HG02970 (cell line): ENCODE data around the gene AK8.
"Not testable (repeated sequence)": the region's sequence is repeated elsewhere in the genome, so short reads cannot be mapped to it uniquely, and the experiment has no call there.

ENCODE experiments used
- ATAC-seq: cut with Tn5 transposase; IDR thresholded peaks from one replicate; pipeline ENCODE4 v1.9.1; 2021; ENCODE audit warnings: mild to moderate bottlenecking, moderate library complexity, moderate number of reproducible peaks; ENCODE audit not compliant: unreplicated experiment, low FRiP score

Gene AK8

GRCh38 chr9:132726576-132727130, 151.4 kb downstream of the AK8 start:
- ATAC-seq, result no peak

GRCh38 chr9:132725306-132725705, 152.8 kb downstream of the AK8 start:
- ATAC-seq, result no peak

- no peak for ATAC-seq
These were observed 154.3 kb downstream of the AK8 start for GRCh38 chr9:132723809-132724208.

DNA sequence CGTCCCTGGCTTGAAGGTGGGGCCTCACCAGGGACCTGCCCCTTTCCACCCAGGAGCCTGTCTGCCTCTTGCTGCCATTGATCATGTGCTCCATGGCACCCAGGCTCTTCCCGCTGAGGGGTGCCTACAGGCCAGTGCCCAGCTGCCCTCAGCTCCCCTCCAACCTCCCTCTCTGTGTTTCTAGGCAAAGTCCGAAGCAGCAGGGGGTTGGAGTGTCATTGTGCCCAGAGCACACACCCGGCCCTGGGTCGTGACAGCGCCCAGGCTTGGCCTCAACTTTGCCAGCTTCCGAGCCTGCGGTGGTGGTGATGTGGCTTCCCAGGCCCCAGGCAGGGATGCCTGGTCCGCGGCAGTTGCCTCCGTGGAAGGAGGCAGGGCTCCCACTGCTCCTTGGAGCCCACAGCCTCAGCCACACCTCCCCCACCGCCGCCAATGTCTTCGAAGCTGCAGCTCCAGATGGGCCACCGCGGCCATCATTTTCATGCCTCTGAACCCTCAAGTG, 155.5 kb downstream of the AK8 start:
- no peak for ATAC-seq

- no peak for ATAC-seq
These were observed 156.4 kb downstream of the AK8 start for GRCh38 chr9:132721661-132722060.

DNA sequence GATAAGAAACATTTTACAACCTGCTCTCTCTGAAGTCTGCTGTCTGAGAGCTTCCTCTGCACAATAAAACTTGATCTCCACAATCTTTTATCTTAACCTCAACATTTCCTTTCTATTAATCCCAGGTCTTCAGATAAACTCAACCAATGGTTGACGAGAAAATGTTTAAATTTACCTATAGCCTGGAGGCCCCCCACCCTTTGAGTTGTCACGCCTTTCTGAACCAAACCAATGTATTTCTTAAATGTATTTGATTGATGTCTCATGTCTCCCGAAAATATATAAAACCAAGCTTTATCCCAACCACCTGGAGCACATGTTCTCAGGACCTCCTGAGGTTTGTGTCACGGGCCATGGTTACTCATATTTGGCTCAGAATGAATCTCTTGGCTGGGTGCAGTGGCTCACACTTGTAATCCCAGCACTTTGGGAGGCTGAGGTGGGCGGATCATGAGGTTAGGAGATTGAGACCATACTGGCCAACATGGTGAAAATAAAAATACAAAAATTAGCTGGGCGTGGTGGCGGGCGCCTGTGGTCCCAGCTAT, 159.6 kb downstream of the AK8 start:
- ATAC-seq, result not testable (repeated sequence)

GRCh38 chr9:132717326-132717945, 160.6 kb downstream of the AK8 start:
- ATAC-seq, result no peak

DNA sequence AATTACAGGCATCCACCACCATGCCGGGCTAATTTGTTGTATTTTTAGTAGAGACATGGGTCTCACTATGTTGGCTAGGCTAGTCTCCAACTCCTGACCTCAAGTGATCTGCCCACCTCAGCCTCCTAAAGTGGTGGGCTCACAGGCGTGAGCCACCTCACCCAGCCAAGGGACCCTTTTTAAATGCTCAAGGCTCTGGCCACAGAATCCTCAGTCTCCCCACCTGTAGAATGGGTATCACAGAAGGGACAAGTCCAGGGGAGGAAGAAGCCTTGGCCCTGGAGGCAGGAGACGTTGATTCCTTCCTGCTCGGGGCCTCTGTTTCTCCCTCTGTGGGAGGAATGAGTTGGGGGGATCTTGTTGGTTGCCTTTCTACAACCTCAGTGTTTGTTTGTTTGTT, 162.1 kb downstream of the AK8 start:
- no peak for ATAC-seq

- ATAC-seq, result no peak
These were observed 165.3 kb downstream of the AK8 start for GRCh38 chr9:132712753-132713152.

GRCh38 chr9:132711846-132712245, 166.2 kb downstream of the AK8 start:
- no peak for ATAC-seq

GRCh38 chr9:132711152-132711551, 166.9 kb downstream of the AK8 start:
- ATAC-seq, result not testable (repeated sequence)

- ATAC-seq, result no peak
These were observed 167.8 kb downstream of the AK8 start for GRCh38 chr9:132710333-132710732.

GRCh38 chr9:132708769-132709430, 169.2 kb downstream of the AK8 start:
- no peak for ATAC-seq

DNA sequence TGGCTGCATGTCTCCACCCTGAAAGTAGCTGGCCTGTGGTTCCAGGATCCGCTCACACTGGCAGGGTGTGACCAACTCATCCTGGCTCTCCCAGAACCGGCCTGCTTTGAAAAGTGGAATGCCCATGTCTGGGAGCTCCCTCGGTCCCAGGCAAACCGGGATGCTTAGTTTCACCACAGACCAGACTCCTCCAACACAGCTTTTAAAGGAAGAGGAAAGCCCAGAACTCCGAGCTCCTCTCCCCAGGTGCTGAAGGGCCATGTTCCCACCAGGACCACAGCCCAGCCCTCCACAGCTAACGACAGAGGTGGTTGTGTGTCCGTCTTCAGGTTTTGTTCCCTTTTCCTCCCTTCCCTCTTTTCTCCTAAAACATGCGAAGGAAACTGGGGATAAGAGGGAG, 169.8 kb downstream of the AK8 start:
- no peak for ATAC-seq

DNA sequence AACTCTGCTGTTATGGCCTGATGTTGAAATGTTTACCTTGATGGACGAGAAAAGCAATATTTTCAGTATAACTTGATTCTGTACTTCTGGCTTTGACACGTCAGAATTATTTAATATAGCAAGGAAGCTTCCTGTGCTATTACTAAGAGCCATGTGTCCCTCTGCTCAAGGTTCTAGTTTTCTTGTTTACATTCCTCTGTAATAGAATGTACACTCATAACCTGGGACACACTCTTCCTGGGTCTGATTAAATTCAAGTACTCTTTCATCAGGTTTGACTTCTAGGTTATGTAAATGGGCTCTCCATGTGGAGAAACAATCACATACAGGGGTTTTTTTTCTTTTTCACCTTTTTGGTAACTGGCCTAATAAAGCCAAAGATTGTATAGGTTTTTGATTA, 174.7 kb downstream of the AK8 start:
- no peak for ATAC-seq

DNA sequence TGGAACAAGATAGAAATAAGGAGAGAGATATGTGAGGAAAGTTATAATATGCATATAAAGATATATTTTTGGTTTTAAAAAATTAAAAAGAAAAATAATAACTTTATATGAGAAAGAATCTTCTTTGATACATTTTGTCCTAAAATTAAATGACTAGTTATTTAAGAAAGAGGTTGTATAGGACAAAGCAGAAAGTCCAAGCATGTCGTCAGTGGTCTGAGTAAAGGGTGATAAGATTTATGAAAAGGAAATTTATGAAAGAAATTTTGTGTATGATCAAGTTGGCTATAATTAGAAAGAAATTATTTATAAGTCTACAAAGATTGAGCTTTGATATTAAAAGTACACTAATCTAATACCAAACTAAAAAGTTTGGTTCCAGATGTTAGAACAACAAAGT, 175.8 kb downstream of the AK8 start:
- no peak for ATAC-seq

GRCh38 chr9:132699956-132700355, 178.1 kb downstream of the AK8 start:
- ATAC-seq, result no peak

DNA sequence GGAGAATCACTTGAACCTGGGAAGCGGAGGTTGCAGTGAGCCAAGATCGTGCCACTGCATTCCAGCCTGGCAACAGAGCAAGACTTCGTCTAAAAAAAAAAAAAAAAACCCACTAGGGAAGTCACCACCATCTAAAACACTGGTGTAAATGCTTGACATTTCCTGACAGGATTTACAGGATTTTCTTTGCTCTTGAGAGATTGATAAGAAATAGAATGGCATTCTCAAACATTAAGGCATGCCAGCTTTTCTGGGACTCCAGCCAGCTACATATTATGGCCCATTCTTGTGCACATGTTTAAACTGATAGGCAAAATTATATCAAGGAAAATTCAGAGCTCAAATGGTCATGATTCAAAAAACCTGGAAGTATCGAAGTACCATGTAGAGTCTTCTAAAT, 179.1 kb downstream of the AK8 start:
- ATAC-seq, result no peak

- no peak for ATAC-seq
These were observed 180.9 kb downstream of the AK8 start for GRCh38 chr9:132697230-132697629.

- no peak for ATAC-seq
These were observed 183.9 kb downstream of the AK8 start for GRCh38 chr9:132694144-132694543.

DNA sequence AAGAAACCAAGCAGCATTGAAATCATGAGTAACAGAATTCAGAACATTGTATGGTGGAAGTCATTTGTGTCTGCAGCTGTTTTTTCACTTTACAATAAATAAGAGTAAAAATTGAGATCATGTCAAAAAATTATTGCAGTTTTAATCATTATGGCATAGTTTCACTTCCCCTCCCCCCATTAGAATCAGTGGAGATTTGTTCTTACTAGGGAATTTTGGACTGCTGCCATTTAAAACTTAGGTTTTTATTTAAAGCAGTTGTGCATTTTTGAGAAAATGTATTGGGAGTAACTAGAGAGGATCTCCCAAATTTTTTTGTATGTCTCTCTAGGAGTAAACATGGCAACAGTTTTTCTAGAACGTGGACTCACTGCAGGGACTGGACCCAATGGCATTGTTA, 187.4 kb downstream of the AK8 start:
- ATAC-seq, result no peak

- ATAC-seq, result no peak
These were observed 194.2 kb downstream of the AK8 start for GRCh38 chr9:132683873-132684272.
